ENCODE measurements around the gene KCNJ14.

GRCh38 chr19:48445256-48445605 lies 10.1 kb upstream of the KCNJ14 start:
- TF ChIP-seq CTCF (IDR thresholded peaks at IDR 0.05; ENCODE audit: low read depth, low read length) (peak; percentile 40), EZH2phosphoT487 (IDR thresholded peaks at IDR 0.05; ENCODE audit: low read depth) (no peak)

Measured in OCI-LY3 (cell line).